Measurements from ENCODE around the gene EGLN1. TPM values are rescaled to one million over a fixed set of nuclear protein-coding genes. Genes with fewer than 3 reads are reported as not detected.
"Not testable (repeated sequence)": the region's sequence is repeated elsewhere in the genome, so short reads cannot be mapped to it uniquely, and the experiment has no call there.

Gene EGLN1
- total and polyA plus RNA-seq, 10 donors = 5.6 to 44.0 (median 37.2) TPM

GRCh38 chr1:231432996-231433395, 10.9 kb upstream of the EGLN1 start:
- no peak for TF ChIP-seq POLR2A (IDR thresholded peaks at IDR 0.05)
- TF ChIP-seq POLR2AphosphoS5 (IDR thresholded peaks at IDR 0.05) = no peak
- no peak for TF ChIP-seq CTCF (IDR thresholded peaks at IDR 0.05 in 8 of 11, conservative IDR thresholded peaks at IDR 0.05 in 3 of 11)
- H3K4me3 ChIP-seq = no peak overlapping the region
- peaks cover 0 to 21% (median 0%) of the 10 kb centered on the region in 7 donors for H3K27me3 ChIP-seq (replicated peaks in 1 of 7)
- DNase-seq = no peak
- H3K27ac ChIP-seq = no peak overlapping the region
- no peaks in the 10 kb centered on the region for H3K36me3 ChIP-seq
- 93 to 100% (median 95%) methylated on average over 2 of the region's 2 CpGs for WGBS, 5 donors
- no peaks in the 10 kb centered on the region for H3K9me3 ChIP-seq
- peaks cover 0 to 13% (median 6%) of the 10 kb centered on the region in 6 donors for H3K4me1 ChIP-seq
- intact Hi-C loops (cut with DNase I; ENCODE audit: low total_unique reads) = no loop called here

DNA sequence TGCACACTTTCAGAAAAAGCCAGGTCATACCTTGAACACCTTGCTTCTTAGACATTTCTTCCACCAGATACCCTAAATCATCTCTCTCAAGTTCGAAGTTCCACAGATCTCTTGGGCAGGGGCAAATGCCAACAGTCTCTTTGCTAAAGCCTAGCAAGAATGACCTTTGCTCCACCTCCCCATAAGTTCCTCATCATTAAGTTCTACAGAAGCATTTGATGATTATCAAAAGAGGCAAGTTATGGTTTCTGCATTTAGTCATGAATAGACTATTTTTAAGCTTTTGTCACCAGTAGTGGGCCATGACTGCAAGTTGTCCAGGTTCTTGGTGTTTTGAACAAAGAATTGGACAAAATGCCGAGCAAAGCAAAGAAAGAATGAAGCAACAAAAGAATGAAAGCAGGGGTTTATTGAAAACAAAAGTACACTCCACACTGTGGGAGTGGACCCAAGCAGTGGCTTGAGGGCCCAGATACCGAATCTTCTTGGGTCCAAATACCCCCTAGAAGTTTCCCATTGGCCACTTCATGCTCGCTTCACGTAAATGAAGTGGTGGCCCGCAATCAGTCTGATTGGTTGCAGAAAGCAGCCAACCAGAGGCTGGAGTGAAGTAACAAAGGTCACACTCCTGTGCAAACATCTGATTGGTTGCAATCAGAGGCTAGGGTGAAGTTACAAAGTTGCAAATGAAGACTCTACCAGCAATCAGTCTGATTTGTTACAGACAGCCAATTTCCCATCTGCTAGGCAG, 9.8 kb upstream of the EGLN1 start:
- 86 to 90% (median 88%) methylated on average over 6 of the region's 6 CpGs for WGBS, 5 donors
- peaks cover 0 to 13% (median 6%) of the 10 kb centered on the region in 6 donors for H3K4me1 ChIP-seq
- no peak overlapping the region for H3K4me3 ChIP-seq
- no peaks in the 10 kb centered on the region for H3K36me3 ChIP-seq
- no peak for DNase-seq
- peaks cover 0 to 17% (median 0%) of the 10 kb centered on the region in 7 donors for H3K27me3 ChIP-seq (replicated peaks in 1 of 7)
- intact Hi-C loops (cut with DNase I; ENCODE audit: low total_unique reads) = no loop called here
- H3K27ac ChIP-seq = no peak overlapping the region
- no peaks in the 10 kb centered on the region for H3K9me3 ChIP-seq
- TF ChIP-seq POLR2A (IDR thresholded peaks at IDR 0.05) = no peak
- TF ChIP-seq CTCF (IDR thresholded peaks at IDR 0.05 in 8 of 11, conservative IDR thresholded peaks at IDR 0.05 in 3 of 11) = no peak
- TF ChIP-seq POLR2AphosphoS5 (IDR thresholded peaks at IDR 0.05) = no peak

GRCh38 chr1:231430678-231431352, 8.7 kb upstream of the EGLN1 start:
- 95 to 98% (median 95%) methylated on average over 11 to 31 of the region's 31 CpGs for WGBS, 5 donors
- H3K9me3 ChIP-seq; intact Hi-C loops (cut with DNase I; ENCODE audit: low total_unique reads); H3K36me3 ChIP-seq; H3K27ac ChIP-seq; H3K4me3 ChIP-seq; DNase-seq: not testable (repeated sequence)
- H3K27me3 ChIP-seq (replicated peaks in 1 of 7) = peaks cover 0 to 17% (median 0%) of the 10 kb centered on the region in 7 donors
- peaks cover 0 to 13% (median 6%) of the 10 kb centered on the region in 6 donors for H3K4me1 ChIP-seq

- intact Hi-C loops (cut with DNase I; ENCODE audit: low total_unique reads) = loop anchor here (10.0 kb wide), 1 partner anchor 96 kb away; the partner anchor contains the start of gene TSNAX
- Histone ChIP-seq H3K4me3 (no peak overlapping the region), H3K4me1 (peaks cover 0 to 17% (median 7%) of the 10 kb centered on the region in 6 donors), H3K27ac (no peak overlapping the region), H3K9me3 (no peaks in the 10 kb centered on the region), H3K27me3 (replicated peaks in 1 of 7) (peaks cover 0 to 4% (median 0%) of the 10 kb centered on the region in 7 donors), H3K36me3 (no peaks in the 10 kb centered on the region)
- DNase-seq = no peak
- WGBS, 5 donors = 53 to 81% (median 73%) methylated on average over 3 of the region's 3 CpGs
- no peak for TF ChIP-seq POLR2A (IDR thresholded peaks at IDR 0.05)
- TF ChIP-seq CTCF (IDR thresholded peaks at IDR 0.05 in 8 of 11, conservative IDR thresholded peaks at IDR 0.05 in 3 of 11) = no peak
- no peak for TF ChIP-seq POLR2AphosphoS5 (IDR thresholded peaks at IDR 0.05)
Observed at GRCh38 chr1:231428377-231428776, 6.3 kb upstream of the EGLN1 start.

Data from spleen (tissue), 11 donors.